Uterus (tissue), 4 donors: ENCODE results near the gene NELL2. TPM values are rescaled to one million over a fixed set of nuclear protein-coding genes. Genes with fewer than 3 reads are reported as not detected.
"Not testable (repeated sequence)": the region's sequence is repeated elsewhere in the genome, so short reads cannot be mapped to it uniquely, and the experiment has no call there.

Source experiments
- DNase-seq, 2 donors: peaks; one replicate each; pipeline ENCODE4 v3.0.0-alpha.2; 2019 to 2020
- H3K27ac ChIP-seq, 2 donors: fragments of 200-600 bp; sonication (generic); 1 replicate in 1 of 2; 2 replicates in 1 of 2; pipeline ENCODE4 v1.5.1; 2016 to 2018
- H3K27me3 ChIP-seq, 2 donors: fragments of 200-600 bp; sonication (generic); one replicate each; pipeline ENCODE4 v1.5.1; 2018 to 2019; ENCODE audit warnings: control low read depth in 1 of 2
- H3K36me3 ChIP-seq, 2 donors: fragments of 200-600 bp; sonication (generic); one replicate each; pipeline ENCODE4 v1.5.1; 2019; ENCODE audit warnings: control low read depth in 1 of 2
- H3K4me1 ChIP-seq, 2 donors: fragments of 200-600 bp; sonication (generic); one replicate each; pipeline ENCODE4 v1.5.1; 2018 to 2019; ENCODE audit warnings: control low read depth in 1 of 2
- H3K4me3 ChIP-seq, 2 donors: fragments of 200-600 bp; sonication (generic); 1 replicate in 1 of 2; 2 replicates in 1 of 2; pipeline ENCODE4 v1.5.1; 2018 to 2019; ENCODE audit warnings: mild to moderate bottlenecking in 1 of 2
- H3K9me3 ChIP-seq, 2 donors: fragments of 200-600 bp; sonication (generic); one replicate each; pipeline ENCODE4 v1.5.1; 2019; ENCODE audit warnings: control low read depth in 1 of 2
- CTCF ChIP-seq, 4 experiments: fragments of 200-600 bp in 2 of 4; fragments of 450-650 bp in 2 of 4; sonication (generic) in 2 of 4; IDR thresholded peaks; one replicate each; pipeline ENCODE4 v1.5.1; 2016 to 2019; ENCODE audit warnings: antibody characterized with exemption in 4 of 4, mild to moderate bottlenecking in 2 of 4, moderate library complexity in 1 of 4
- POLR2A ChIP-seq, 2 donors: fragments of 450-650 bp; IDR thresholded peaks; one replicate each; pipeline ENCODE4 v1.6.1; 2016; ENCODE audit warnings: antibody characterized with exemption in 2 of 2, mild to moderate bottlenecking in 1 of 2, moderate library complexity in 1 of 2
- intact Hi-C: fragments of 100-400 bp; cut with DNase I; formaldehyde crosslinking; loops from one replicate; pipeline ENCODE4 v1.15.1; 2023; ENCODE audit warnings: low total_unique reads
- total RNA-seq, 4 donors: library from RNA; depleted of rRNA in 3 of 4; stranded (reverse); fragments of >200 nt in 3 of 4; gene quantifications; one replicate each; pipeline versions ENCODE4 v1.1.0 to v1.2.4, GENCODE V29; 2014 to 2023
- donor health status: DM: yes; HTN: yes; CAD: no.

NELL2 gene
- total RNA-seq, 4 donors from 2014 or later: 0.29 to 34.6 (median 1.3) TPM; not detected in 1

- intact Hi-C loops: no loop called here
- no peaks in the 10 kb centered on the region for H3K36me3 ChIP-seq
- H3K27me3 ChIP-seq: no peaks in the 10 kb centered on the region
- H3K4me3 ChIP-seq: no peak overlapping the region
- no peaks in the 10 kb centered on the region for H3K9me3 ChIP-seq
- H3K4me1 ChIP-seq: no peaks in the 10 kb centered on the region
- no peak for DNase-seq
- H3K27ac ChIP-seq: no peak overlapping the region
- TF ChIP-seq POLR2A (IDR thresholded peaks at IDR 0.05) (no peak), CTCF (IDR thresholded peaks at IDR 0.05) (no peak)
These were observed 186.5 kb downstream of the NELL2 start for GRCh38 chr12:44689587-44689986.

- H3K27ac ChIP-seq, H3K4me3 ChIP-seq, H3K36me3 ChIP-seq, intact Hi-C loops, H3K9me3 ChIP-seq, H3K4me1 ChIP-seq, H3K27me3 ChIP-seq, DNase-seq: not testable (repeated sequence)
These were observed 189.2 kb downstream of the NELL2 start for GRCh38 chr12:44686821-44687432.

- Histone ChIP-seq H3K27ac (no peak overlapping the region), H3K4me3 (no peak overlapping the region), H3K9me3 (no peaks in the 10 kb centered on the region), H3K36me3 (no peaks in the 10 kb centered on the region), H3K27me3 (no peaks in the 10 kb centered on the region), H3K4me1 (no peaks in the 10 kb centered on the region)
- intact Hi-C loops: no loop called here
- TF ChIP-seq CTCF (IDR thresholded peaks at IDR 0.05) (no peak), POLR2A (IDR thresholded peaks at IDR 0.05) (no peak)
- DNase-seq: no peak
These were observed 198.4 kb downstream of the NELL2 start for GRCh38 chr12:44677724-44678123.

DNA sequence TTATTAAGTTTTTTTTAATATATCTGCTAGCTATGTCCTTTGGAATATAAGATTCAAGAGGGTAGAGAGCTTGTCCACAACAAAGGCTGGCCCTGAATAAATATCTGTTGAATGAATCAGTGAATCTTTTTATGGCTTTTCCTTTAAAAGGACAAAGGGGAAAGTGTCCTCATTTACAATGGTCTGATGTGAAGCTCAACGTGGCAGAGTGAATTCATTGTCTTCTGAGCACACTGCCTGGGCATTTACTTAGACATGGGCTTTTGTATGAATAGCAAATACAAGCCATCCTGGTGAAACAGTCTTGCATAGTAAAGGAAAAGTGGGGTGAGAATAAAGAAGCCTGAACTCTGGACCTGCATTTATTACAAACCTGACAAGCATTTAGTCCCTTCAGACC, 201.2 kb downstream of the NELL2 start:
- Histone ChIP-seq H3K4me3 (no peak overlapping the region), H3K9me3 (no peaks in the 10 kb centered on the region), H3K27ac (no peak overlapping the region), H3K27me3 (no peaks in the 10 kb centered on the region), H3K4me1 (no peaks in the 10 kb centered on the region), H3K36me3 (no peaks in the 10 kb centered on the region)
- intact Hi-C loops: no loop called here
- DNase-seq: no peak
- no peak for TF ChIP-seq POLR2A (IDR thresholded peaks at IDR 0.05)
- no peak for TF ChIP-seq CTCF (IDR thresholded peaks at IDR 0.05)

DNA sequence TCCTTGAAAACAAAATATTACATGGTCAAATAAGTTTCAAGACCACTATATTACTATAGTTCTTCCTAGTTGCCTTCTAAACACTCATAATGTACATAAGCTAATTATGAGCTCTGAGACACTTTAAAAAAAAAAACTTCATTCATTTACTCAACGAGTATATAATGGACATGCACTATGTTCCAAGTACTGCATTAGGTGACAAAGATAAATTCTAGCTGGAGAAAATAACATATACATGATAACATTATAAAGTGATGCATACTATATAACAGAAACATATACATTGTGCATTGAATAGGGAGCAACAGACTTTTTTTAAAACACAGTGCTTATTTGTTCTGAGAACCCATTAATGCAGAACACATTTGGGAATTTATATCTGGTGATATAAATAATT, 202.3 kb downstream of the NELL2 start:
- TF ChIP-seq CTCF (IDR thresholded peaks at IDR 0.05): no peak
- no peak for TF ChIP-seq POLR2A (IDR thresholded peaks at IDR 0.05)
- H3K27me3 ChIP-seq: no peaks in the 10 kb centered on the region
- no peak for DNase-seq
- H3K9me3 ChIP-seq: no peaks in the 10 kb centered on the region
- intact Hi-C loops: no loop called here
- no peaks in the 10 kb centered on the region for H3K4me1 ChIP-seq
- H3K4me3 ChIP-seq: no peak overlapping the region
- no peak overlapping the region for H3K27ac ChIP-seq
- no peaks in the 10 kb centered on the region for H3K36me3 ChIP-seq

GRCh38 chr12:44672042-44672441, 204.1 kb downstream of the NELL2 start:
- H3K4me3 ChIP-seq: no peak overlapping the region
- TF ChIP-seq POLR2A (IDR thresholded peaks at IDR 0.05): no peak
- no peak for TF ChIP-seq CTCF (IDR thresholded peaks at IDR 0.05)
- intact Hi-C loops: no loop called here
- H3K4me1 ChIP-seq: no peaks in the 10 kb centered on the region
- H3K27ac ChIP-seq: no peak overlapping the region
- no peaks in the 10 kb centered on the region for H3K36me3 ChIP-seq
- no peak for DNase-seq
- H3K9me3 ChIP-seq: no peaks in the 10 kb centered on the region
- H3K27me3 ChIP-seq: no peaks in the 10 kb centered on the region
